Measurements from ENCODE around the gene SLC22A12.

The SLC22A12 gene

DNA sequence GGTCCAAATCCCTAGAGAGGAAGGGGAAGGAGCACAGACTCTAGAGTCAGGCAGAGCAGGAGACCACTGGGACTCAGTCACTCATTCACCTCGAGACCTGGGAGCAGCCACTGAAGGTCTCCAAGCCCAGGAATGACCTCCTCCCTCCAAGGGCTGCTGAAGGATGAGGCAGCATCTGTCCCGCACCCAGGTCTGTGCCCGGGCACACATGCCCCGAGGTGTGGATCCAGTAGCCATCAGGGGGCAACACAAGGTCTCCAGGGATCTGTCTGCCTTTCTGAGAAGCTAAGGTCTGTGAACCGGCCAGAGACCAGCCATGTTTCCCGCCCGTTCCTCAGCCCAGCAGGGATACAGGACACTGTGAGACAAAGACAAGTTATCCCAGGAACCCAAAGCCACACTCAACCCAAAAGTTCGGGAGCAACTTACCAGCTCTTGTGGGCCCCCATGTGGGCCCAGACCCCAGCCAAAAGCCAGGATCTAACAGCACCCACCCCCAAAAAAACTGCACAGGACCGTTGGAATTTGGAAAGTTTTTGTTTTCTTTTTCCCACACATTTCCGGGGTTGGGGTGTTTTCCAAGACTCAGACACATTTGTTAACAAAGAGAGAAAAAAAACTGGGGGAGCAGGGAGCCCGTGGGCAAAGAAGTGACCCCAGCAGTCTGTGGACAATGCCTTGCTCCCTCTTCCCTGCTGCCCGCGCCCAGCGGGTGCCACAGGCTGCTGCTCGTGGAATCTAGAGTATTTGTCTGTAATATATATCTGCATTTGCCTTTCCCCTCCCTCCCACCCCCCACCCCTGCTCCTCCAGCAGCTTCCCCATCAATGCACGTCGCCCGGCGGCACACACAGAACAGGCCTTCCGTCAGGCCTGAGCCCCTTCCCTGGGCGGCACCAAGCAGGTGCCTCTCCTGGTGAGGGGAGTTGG lies 14.9 kb downstream of the SLC22A12 start:
- no peak for DNase-seq (ENCODE audit: low read depth)

DNA sequence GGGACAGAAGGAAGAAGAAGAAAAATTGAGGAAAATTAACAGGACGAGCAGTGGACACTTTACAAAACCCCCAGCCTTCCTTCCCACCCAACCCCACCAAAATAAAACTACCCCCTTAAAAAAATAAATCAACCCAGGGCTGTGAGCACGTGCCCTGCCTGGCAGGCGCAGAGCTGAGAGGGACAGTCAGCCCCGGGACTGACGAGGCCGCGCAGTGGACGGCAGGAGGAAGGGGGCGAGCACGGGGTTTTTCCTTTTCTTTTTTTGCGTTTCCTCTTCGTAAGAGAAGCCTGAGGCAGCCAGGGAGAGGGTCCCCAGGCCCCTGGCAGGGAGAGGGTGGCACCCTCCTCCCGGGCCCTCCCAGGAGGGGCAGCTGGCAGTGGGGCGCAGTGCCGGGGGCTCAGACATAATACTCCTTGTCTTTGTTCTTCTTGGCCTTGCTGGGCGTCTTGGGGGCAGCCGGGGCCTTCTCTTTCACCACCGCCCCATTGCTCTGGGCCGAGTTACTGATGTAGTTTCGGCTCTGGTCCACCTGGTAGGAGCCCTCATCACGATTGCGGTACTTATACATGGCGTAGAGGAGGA lies 15.9 kb downstream of the SLC22A12 start:
- DNase-seq (ENCODE audit: low read depth): no peak

DNA sequence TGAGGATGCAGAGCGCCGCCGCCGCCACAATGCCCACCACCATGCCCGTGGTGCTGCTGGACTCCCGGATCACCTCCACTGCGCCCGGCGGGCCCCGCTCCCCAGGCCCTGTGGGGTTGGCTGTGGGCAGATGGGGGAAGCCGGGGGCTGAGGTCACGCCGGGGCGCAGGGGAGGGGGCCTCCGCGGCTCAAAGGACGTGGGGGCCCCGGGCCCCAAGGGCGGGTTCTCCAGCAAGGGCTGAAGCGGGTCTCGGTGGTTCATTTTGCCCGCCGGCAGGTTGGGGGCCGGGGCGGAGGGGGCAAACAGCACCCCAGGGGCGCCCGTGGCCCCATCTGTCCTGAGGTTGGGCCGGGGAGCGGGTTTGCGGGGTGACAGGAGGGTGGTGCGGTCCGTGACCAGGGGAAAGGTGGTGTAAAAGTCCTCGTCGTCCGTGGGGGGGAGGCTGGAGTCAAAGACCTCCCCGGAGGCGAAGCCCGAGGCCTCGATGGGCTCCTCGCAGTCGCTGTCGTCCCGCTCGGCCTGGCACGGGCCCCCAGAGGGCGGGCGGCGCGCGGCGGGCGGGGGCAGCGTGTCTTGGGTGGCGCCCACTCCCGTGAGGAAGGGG lies 16.5 kb downstream of the SLC22A12 start:
- no peak for DNase-seq (ENCODE audit: low read depth)

DNA sequence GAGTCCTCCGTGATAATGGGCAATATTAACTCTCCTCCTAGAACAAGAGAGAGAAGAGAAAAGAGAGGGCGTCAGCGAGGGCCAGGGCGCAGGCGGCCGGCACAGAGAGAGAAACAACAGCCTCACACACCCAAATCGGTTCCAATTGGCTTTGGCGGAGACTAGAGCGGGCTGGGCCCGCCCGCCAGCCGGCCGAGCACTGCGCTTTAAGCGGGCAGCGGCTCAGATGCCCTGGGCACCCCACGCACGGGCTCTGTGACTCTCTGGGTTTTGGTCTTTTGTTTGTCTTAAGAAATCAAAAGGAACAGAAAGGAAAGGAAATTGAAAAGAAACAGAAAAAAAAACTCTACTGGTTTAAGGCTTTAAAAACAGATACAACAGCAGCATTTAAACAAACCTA lies 17.0 kb downstream of the SLC22A12 start:
- peak; percentile 24 for DNase-seq (ENCODE audit: low read depth)

DNA sequence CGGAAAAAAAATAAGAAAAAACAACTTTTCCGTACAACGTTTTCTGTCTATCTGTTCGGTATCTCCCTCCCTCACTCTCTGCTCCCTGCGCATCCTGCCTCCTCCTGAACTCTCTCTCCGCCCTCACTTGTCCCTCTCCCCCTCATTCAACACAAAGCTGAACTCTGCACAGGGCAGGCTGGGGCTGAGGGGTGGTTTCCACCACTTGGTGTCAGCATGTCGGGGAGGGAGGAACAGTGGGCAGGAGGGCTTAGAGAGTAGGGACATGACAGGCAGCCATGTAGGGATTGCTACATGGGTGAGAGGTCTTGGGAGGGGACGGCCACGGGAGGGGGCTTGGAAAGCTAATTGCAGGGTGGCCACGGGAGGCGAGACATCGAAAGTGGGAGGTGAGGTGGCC lies 17.6 kb downstream of the SLC22A12 start:
- DNase-seq (ENCODE audit: low read depth): no peak

DNA sequence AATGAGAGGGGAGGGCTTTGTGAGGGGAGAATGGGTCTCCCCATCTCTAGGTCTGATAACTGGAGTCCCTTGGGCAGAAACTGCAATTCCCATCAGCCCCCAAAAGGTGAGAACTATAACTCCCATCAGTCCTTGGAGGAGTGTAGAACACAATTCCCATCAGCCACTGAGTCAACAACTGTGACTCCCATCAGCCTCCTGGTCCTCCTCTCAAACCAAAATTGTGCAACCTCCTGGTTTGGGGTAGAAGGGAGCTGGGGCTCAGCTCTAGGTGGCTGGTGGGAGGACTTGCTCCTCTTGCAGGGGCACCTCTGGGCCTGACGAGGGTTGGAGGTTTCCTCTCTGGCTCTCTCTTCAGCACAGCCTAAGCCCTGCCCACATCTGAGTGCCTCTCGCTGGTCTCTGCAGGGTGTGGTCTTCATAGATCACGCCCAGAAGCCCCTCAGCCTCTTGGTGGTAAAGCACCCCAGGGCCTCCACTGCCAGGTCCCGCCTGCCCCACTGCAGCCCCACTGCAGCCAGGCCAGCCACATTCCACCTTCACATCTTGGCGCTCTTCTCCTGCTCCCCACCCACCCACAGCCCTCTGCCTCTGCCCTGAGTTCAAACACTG lies 18.5 kb downstream of the SLC22A12 start:
- DNase-seq (ENCODE audit: low read depth): no peak

DNA sequence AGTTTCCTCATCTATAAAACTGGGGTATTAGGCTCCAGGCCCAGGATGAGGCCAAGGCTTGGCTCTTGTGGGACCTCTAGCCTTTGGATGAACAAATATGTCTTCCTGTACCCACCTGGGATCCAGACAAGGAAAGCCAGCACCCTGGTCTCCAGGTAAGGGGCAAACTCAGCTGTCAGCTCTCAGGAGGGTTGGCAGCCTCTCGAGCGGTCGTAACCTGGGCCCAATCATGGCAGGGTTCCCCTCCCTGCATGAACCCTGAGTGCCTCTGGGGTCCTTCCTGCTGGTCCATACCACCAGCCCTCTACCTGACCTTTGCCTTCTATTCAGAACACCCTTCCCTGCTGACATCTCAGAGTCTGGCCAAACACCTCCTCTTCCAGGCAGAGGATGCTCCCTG lies 19.6 kb downstream of the SLC22A12 start:
- no peak for DNase-seq (ENCODE audit: low read depth)

DNA sequence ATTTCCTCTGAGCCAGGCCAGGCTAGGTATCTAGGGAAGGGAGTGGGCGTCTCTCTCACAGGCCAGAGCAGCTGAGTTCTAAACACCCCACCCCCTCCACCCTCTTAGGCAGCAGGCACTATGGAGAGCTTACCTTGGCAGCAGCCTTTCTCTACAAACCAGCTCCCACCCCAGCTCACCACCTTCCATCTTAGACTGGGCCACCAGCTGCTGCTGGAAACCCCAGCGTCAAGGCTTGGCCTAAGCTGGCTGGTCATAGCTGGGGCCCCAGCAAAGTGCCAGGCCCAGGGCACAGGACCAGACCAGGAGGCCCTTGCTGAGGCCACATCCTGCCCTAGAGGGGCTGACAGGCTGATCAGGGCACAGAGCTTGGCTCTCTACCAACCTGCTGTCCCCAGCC lies 20.2 kb downstream of the SLC22A12 start:
- no peak for DNase-seq (ENCODE audit: low read depth)

DNA sequence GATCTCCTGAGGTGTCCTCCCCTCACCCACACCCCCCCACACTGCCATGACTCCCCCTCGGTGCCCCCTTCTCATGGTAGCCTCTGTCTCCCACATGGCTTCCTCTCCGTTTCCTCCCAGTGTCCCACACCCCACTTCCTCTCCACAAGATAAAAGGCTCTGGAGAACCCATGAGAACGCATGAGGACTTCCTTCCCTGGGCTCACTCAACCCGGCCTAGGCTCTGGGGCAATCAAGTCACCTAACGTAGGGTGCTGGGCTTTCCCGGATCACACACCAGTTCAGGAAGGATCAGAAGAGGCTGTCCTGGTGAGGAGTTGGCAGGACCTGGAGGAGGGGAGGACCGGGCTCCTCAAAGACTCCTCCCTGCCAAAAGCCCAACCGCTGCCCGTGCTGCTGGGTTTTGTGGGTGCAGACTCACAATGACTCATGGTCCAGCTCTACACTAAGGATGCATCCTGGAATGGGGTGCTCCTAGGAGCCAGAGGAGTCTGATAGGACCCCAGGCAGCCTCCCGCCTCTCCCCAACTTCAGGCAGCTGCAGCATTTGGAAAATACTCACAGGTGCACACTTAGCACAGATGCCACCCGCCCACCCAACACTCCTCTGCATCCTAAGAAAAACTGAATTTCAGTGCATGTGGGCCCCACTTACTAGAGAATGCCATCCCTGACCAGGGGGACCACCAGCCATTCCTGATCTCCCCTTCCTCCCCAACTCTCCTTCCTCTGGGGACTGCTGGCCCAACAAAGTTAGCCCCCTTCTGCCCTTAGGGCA lies 21.0 kb downstream of the SLC22A12 start:
- no peak for DNase-seq (ENCODE audit: low read depth)

DNA sequence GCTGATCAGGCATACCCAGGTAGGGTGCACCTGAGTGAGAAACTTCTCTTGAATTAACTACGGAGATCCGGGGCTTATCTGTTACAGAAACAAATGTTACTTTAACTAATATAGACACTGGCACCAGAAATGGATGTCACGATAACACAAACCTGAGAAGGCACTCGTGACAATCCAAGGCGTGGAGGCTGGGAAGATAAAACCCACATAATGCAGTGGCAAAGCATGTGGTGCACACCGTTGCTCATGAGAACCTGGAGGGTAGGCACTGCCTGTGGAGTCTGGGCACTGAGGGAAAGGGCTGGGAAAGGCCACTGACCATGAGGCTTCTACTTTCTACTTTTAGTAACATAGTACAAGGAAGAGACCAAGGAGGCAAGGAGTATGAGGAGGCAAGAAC lies 22.6 kb downstream of the SLC22A12 start:
- no peak for DNase-seq (ENCODE audit: low read depth)

DNA sequence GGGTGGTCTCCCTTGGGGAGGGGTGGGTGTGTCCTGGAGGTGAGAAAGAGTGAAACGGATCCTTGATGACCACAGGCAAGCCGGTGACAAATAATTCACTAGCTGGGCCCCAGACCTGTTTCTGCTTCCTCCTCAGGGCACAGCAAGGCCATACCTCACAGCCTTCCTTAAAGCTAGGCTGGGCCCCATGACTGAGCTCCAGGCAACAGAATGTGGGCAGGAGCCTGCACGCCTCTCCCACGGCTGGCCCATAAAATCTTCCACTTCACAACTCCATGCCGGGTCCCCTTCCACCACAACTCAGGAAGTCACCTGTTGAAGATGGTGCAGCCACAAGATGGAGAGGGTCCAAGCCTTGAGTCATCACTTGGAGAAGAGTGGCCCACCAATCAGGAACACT lies 23.9 kb downstream of the SLC22A12 start:
- DNase-seq (ENCODE audit: low read depth): no peak

DNA sequence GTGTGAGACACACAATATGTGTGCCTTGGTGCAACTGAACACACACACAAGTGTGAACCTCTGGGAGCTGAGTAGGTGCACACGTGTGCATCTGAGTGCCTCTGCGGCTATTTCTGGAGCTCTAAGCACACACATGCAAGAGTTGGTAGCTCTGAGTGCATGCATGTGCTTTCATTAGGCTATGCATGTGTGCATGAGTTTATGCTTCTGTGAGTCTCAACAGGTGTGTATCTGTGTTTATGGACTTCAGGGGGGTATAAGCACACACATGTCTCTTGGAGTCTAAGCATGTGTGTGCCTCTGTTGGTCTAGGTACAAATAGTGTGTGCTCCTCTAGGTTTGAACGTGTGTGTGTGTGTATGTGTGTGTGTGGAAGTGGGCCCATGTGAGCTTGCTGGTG lies 25.8 kb downstream of the SLC22A12 start:
- no peak for DNase-seq (ENCODE audit: low read depth)

DNA sequence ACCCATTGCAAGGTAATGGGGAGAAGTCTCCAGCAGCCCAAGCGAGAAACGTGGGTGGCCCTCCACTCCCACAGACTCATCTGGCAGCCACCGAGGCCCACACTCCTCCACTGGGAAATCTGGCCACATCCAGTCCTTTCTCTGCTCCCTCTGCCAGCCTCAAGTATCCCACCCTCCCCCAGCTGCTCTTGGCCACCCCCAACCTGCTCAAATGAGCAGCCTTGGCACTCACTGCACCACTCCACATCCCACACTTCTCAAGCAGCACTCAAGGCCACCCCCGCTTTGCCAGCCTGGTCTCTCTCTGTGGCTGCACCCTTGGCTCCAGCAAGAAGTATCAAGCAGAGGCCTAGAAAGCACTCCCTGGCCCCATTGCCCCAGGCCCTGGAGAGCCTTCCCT lies 28.2 kb downstream of the SLC22A12 start:
- no peak for DNase-seq (ENCODE audit: low read depth)

DNA sequence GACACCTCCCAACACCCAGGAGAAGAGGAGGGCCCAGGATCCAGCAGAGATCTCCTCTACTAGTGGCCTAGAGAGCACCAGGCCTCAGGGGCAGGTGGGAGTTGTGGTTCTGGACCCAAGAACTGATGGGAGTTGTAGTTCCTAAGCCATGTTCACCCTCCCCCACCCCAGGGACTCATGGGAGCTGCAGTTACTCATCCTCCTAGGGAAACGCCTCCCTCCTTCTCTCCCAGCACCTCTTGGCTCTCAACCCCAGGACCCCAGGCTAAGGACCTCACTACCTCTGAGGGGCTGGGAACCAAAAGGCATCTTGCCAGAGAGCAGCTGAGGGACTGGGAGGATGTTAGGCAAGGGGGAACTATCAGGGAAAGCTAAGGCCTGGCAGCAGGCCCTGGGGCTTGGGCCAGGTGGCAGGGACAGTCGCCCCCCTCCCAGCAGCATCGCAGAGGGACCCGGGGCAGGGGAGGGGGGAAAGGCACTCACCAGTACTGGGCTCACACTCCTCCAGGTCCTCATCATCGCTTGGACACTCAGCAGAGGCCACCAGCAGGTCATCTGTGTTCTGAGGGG lies 28.9 kb downstream of the SLC22A12 start:
- peak; percentile 72 for DNase-seq (ENCODE audit: low read depth)

DNA sequence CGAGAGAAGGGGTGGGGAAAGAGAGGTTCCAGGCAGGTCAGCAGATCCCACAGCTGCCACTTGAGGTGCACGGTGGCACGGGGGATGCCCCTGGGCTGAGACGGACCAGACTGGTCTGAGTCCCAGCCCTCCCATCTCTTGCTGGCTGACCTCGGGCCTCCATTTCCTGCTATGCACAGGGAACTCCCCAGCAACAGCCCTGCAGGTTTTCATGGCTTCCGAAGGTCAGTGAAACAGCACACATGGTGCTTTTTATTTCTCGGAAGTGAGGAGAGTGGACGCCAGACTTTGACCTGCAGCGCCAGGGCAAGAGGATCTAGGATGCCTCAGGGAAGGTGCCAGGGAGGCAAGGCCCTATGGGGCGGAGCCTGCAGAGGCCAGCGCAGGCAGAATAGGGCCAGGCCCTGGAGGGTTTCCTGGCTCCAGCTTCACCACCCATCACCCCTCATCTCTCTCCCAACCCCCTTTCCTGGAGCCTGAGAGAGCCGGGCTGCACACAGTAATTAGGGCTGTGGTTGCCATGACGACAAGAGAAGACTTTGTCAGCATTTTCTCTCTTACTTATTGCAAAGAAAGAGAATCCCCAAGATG lies 29.5 kb downstream of the SLC22A12 start:
- peak; percentile 43 for DNase-seq (ENCODE audit: low read depth)

DNA sequence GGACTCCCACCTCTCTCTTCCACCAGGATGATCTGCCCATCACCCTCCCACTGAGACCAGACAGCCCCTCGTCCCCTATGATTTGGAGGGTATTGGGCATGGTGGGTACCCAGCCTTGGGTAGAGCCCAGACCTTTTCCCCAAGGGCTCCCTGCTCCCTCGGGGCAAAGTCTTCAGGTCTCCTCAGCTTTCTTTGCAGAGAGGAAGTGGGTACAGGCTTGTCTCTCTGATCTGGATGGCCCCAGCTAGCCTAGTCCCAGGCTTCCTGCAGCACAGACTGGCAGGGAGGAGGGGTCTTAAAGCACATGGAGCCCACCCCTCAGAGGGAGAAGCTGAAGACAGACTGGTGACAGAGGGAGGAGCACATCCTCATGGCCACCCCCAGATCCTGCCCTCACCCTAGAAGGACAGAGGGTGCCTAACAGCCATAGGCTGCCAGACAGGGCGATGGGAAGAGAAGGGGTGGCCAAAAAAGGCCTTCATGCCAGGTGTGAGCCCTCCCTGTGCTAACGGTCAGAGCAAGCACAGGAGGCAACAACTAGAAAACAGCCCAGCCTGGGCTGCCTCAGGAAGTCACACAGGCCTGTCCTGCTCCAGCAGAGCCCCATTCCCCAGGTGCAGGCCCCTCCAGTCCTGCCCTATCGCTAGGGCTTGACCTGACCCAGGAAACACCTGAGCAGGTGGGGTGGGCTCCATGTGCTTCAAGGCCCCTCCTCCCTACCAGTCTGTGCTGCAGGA lies 30.4 kb downstream of the SLC22A12 start:
- no peak for DNase-seq (ENCODE audit: low read depth)

DNA sequence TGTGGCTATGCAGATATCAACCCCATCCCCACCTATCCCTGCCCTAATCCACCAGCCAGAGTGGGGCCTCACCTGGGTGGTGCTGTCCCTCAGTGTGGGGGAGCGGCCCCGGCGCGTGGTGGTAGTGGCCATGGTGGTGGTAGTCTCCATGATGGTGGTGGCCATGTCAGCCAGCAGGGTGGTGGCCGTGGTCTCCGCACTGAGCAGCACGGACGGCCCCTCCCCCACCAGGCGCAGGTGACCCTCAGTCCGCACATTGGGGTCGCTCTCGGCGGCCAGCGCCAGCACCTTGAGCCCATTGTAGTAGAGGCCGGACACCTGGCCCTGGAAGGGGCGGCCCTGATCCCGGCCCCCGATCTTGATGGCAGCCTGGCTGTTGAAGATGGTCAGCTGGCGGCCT lies 31.7 kb downstream of the SLC22A12 start:
- no peak for DNase-seq (ENCODE audit: low read depth)

DNA sequence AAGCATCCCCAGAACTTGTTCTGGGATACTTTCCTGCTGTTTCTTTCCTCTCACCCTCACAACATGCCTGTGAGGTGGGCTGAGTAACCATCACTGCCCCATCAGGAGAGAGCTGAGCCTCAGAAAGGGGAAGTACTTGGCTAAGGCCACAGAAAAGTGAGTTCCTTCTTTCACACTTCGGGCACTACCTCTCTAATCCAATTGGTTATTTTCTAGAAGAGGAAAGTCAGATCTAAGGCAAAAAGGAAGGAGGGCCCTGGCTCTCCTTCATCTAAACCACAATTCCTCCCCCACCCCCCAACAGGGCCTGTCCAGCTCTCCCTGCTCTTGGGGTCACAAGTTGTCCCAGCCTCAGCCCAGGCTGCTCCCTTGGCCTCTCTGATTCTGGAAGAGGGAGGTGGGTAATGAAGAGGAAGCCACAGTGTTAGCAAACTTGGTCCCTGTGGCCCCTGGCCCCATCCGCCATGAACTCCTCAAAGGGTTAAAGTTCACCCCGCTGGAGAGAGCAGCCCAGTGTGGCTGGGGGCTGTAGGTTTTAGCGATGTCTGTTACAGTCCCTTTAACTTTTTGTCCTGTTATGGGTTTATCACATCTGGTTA lies 34.0 kb downstream of the SLC22A12 start:
- no peak for DNase-seq (ENCODE audit: low read depth)

DNA sequence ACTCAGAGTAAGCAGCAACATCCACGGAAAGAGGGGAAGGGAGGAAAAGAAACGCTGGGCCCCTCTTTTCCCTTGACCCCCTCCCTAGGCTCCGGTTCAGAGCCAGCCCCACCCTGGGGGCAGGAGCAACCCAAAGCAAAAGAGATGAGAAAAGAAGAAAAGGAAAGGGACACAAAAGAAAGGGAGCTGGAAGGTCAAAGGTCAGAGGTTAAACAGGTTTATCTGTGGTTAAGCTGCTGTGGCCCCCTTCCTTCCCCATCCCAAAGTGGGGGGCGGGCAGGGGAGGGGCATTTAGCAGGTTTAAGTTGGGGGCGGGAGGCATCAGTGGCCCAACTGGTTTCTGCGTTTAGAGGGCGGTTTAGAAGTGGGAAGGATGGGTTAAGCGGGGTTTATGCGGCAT lies 35.6 kb downstream of the SLC22A12 start:
- no peak for DNase-seq (ENCODE audit: low read depth)

DNA sequence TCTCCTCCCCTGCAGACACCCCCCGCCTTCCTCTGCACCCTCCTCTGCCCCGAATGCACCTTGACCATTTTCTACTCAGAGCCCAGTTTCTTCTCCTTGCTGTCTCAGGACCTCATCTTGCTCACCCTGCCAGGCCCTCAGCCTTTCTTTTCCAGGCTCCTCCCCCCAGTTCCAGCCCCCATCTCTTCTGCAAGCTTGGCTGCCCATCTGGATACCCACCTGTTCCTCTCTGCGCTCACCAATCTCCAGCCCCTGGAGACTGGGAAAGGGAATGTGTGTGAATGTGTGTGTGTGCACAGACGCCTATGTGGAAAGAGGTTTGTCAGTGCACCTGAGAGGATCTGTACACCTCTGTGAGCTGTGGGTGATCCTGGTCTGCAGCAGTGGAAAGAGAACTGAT lies 36.4 kb downstream of the SLC22A12 start:
- no peak for DNase-seq (ENCODE audit: low read depth)

Data from EH (cell line).